Neural cell (in vitro differentiated cells): Measurements from ENCODE around the gene MIGA2.

Source experiments
- CTCF ChIP-seq: fragments of 450-650 bp; IDR thresholded peaks from 2 replicates; pipeline ENCODE4 v1.5.1; 2014; ENCODE audit warnings: antibody characterized with exemption, mild to moderate bottlenecking, moderate library complexity; ENCODE audit not compliant: poor library complexity, severe bottlenecking
- EZH2 ChIP-seq: fragments of 200-600, 300-800 bp; shearing (Covaris generic), sonication (generic); IDR thresholded peaks from 2 replicates; pipeline ENCODE4 v1.6.1; 2014; ENCODE audit warnings: antibody characterized with exemption, low read length, borderline replicate concordance, mild to moderate bottlenecking; ENCODE audit not compliant: insufficient read depth, poor library complexity, severe bottlenecking
- POLR2AphosphoS5 ChIP-seq: IDR thresholded peaks from 2 replicates; pipeline ENCODE4 v1.6.1; 2012

GRCh38 chr9:129021091-129021490 lies 15.3 kb upstream of the MIGA2 start:
- no peak for TF ChIP-seq EZH2
- TF ChIP-seq CTCF = no peak
- no peak for TF ChIP-seq POLR2AphosphoS5
